Activated CD8-positive, alpha-beta memory T cell treated with anti-CD3 and anti-CD28 coated beads for 36 hours (primary cell): ENCODE measurements around the gene PPIE. TPM values are rescaled to one million over a fixed set of nuclear protein-coding genes. Genes with fewer than 3 reads are reported as not detected.
"Not testable (repeated sequence)": the region's sequence is repeated elsewhere in the genome, so short reads cannot be mapped to it uniquely, and the experiment has no call there.

Source experiments
- CTCF ChIA-PET: fragments of 350-600 bp; sonication (Branson Sonifier 250); formaldehyde crosslinking; loops from one replicate; lab custom pipeline; 2021; ENCODE audit warnings: antibody characterized with exemption; lab: Charles Lee
- POLR2A ChIA-PET: fragments of 350-600 bp; sonication (Branson Sonifier 250); formaldehyde crosslinking; loops from one replicate; lab custom pipeline; 2021; ENCODE audit warnings: antibody characterized with exemption; lab: Charles Lee
- total RNA-seq, 2 experiments: library from RNA; stranded (reverse); gene quantifications; one replicate each; pipeline ENCODE4 v1.2.3, GENCODE V29; 2021

Gene PPIE
- total RNA-seq, 2 experiments from 2014 or later: 62.9 to 66.0 TPM

DNA sequence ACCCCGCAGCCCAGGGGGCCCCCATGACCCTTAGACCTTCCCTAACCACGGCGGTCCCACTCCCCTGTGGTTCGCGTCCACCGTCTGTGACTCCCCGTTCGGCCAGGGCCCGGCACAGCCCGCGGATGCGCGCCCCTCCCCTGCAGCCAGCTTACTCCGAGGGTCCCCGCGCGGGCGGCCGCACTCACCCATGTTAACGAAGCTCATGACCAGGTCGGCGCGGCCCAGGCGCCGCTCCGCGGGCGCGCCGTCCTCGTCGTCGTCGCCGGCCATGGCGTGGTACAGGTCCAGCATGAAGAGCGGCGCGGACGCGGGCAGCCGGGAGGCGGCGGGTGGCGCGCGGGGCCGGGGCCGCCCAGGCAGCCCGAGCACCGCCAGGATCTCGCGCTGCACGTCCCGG is 49.3 kb downstream of the PPIE start:
- POLR2A ChIA-PET: not testable (repeated sequence)
- CTCF ChIA-PET: interaction anchor here (2.5 kb wide), 1 partner anchor 11 kb away, joined by 9 read pairs; no protein-coding TSS in a partner anchor

DNA sequence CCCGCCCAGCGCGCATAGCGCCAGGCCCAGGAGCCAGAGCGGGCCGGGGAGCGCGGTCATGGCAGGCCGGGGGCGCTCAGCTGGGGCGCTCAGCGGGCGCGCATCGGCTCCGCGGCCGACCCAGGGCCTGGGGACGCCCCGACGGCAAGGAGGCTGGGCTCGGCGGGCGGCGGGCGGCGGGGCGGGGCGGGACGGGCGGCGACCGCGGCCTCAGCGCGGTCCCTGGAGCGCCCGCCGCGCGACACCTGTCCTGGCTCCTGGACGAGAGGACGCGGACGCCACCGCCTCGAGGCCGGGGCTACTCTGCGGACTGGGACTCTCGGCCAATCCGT is 49.7 kb downstream of the PPIE start:
- ChIA-PET CTCF (interaction anchor here (2.9 kb wide), 1 partner anchor 11 kb away, joined by 19 read pairs; no protein-coding TSS in a partner anchor), POLR2A (interaction anchor here (1.5 kb wide), 1 partner anchor 11 kb away, joined by 20 read pairs; no protein-coding TSS in a partner anchor)

DNA sequence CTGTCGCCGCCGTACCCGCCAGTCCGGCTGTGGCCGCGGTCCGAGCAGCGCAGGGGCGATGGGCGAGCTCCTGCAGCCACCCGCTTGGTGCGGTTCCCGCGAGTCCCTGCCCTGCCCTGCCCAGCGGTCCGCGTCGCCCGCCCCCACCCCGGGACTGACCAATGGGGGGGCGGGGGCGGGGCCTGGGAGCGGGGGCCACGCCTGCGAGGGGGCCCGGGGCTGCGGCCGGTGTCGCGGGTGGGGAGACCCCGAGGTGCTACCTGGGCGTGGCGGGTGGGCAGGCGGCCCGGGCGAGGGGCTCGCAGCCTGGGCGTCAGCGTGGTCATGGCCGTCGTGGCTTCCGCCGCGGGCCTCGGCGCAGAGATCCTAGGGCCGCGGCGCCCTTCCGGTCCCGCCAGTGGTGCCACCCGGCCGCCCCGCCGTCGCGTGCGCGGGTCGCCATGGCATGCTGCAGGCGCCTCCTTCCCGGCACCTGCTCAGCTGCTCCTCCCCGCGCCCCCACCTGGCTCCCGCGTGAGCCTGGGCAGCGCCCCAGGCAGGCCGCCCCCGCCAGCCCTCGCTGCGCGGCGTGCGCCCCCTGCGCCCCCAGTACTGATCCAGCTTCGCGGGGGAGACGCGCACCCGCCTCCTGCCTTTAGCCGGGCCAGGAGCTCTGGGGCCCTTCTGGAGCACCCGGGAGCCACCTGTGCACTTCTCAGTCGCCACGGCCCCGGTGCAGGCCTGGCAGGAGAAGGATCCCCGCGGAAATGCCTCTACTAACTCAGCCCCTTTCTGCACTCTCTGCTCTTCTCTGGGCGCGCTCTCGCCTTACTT is 50.3 kb downstream of the PPIE start, which contains the start of gene BMP8B:
Gene BMP8B (minus strand): TSS at position 108 of the 813 bp plus-strand sequence. CDS start 380 bp downstream, outside the sequence.
- CTCF ChIA-PET: interaction anchor here (0.6 to 2.9 kb wide), 2 partner anchors 10 to 92 kb away, joined by 3 to 19 read pairs; no protein-coding TSS in a partner anchor
- POLR2A ChIA-PET: interaction anchor here (0.5 to 1.5 kb wide), 2 partner anchors 9 to 10 kb away, joined by 4 to 20 read pairs; no protein-coding TSS in a partner anchor

DNA sequence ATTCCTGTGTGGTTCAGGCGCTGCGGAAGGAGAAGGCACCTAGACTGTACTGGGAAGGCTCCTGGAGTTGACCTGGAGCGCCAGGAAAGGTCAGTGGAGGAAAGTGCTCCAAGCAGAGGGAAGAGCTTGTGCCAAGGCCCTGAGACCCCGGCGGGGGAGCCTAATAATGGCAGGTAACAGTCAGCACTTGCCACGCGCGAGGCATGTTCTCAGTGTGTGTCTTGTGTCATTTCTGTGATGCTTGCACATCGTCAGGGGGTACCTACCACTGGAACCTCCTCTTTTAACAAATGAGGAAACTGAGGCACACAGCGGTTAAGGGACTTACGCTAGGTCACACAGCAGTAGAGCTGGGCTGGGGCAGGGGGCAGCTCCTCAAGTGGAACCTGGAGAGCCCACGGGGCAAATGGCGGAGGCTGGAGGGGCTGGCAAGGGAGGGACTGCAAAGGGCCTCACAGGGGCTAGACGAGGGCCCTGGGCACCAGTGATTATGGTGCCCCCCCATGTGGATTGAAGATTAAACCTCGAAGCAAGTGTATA is 51.0 kb downstream of the PPIE start:
- POLR2A ChIA-PET: interaction anchor here (1.5 kb wide), 1 partner anchor 9 kb away, joined by 20 read pairs; no protein-coding TSS in a partner anchor
- CTCF ChIA-PET: interaction anchor here (0.6 to 2.9 kb wide), 2 partner anchors 9 to 91 kb away, joined by 3 to 19 read pairs; no protein-coding TSS in a partner anchor

DNA sequence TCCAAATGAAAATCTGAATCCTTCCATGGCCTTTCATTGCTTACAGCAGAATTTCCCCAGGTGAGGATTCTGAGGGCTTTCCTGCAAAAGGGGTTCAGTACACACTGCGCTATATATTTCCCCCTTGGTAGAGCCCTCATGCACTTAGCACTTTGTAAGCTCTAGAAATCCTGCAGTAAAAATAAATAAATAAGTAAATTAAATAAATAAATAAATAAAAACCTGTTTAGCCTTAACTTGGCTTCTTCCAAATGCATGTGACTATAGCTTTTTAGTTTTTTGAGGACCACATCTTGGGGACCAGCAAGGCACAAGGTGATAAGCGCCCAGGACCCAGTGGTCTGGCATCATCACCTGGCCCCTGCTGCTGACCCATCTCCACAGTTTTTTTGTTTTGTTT is 53.2 kb downstream of the PPIE start:
- ChIA-PET CTCF (no interaction called here), POLR2A (no interaction called here)

DNA sequence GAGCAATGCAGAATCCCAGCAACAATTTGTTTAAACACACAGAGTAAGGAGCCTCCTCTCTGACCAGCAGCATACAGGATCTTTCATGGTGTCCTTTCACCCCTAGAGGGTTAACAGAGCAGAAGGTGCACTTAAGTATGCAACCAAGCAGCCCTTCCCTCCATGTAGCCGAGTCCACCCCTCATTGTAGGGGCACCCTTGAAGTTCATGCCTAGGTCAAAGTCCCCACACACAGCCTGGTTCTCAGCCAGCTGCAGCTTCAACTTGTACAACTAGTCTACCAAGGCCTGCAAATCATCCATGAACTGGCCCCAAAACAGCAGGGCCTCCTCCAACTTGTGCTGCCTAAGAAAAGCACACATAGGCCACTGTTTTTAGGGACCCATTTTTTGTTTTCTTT is 57.0 kb downstream of the PPIE start:
- POLR2A ChIA-PET: no interaction called here
- CTCF ChIA-PET: no interaction called here

DNA sequence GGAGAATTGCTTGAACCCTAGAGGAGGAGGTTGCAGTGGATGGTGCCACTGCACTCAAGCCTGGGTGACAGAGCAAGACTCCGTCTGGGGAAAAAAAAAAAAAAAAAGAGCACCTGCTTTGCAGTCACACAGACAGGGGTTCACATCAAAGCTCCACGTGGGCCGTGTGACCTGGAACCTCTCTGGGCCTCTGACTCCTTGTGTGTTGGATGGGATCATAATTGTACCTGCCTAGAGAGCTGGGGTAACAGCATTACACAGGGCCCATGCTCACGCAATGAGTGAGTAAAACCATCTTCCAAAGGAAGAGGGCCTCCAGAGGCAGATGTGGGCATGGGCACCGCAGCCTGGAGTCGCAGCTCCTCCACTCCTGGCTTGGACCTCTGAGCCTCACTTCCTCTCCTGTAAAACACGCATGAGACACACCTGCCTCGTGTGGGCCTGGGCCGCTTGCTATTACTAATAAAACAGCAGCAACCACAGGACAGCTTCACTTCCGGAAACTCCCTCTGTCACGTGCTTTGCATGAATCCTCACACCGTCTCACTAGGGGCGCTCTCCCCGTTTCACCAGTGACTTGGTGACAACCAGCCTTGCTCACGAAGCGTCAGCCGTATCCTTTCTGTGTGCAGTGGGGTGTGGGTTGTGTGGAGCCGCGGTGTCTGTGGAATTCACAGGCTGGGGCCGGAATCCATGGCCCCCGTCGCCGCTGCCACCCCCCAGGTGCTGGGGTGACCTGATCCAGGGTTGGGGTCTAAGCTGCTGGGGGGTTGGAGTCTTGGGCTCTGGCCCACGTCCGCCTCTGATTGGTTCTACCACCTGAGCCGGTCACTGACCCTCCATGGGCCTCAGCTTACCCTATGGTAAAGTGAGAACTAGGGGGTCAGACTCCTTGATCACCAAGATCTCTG is 60.4 kb downstream of the PPIE start:
- CTCF ChIA-PET: interaction anchor here (0.6 to 2.6 kb wide), 10 partner anchors 10 to 193 kb away, joined by 3 to 19 read pairs (median 3); partner anchors contain the start of genes BMP8B and PPIE
- POLR2A ChIA-PET: interaction anchor here (0.7 to 1.3 kb wide), 4 partner anchors 10 to 207 kb away, joined by 4 to 20 read pairs (median 6); partner anchors contain the start of genes BMP8B and PPIE

DNA sequence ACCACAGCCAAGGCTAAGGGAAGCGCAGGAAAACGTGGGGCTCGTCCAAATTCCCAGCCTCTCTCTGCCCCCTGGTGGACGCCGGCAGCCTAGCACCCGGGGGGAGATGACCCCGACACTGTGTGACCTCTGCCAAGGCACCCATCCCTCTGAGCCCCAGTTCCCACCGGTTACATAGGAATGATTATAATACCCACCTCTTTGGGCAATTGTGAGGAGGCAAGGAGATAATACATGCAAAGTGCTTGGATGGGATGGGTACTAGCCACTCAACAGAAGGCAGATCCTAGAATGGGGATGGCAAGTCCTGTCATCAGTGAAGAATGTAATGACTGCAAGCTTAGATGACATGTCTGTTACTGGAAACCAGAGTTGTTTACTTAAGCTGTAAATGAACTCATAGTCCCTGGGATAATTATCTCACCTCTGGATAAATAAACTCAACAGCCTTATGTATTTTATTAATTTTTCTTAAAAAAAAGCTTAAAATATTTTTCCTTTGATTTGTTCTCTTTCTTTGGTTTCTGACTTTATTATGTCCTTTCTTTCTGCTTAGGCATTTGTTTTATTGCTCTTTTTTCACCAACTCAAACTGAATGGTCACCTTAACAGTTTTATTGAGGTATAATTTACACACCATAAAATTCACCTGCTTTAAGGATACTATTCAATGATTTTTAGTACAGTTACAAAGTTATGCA is 61.2 kb downstream of the PPIE start:
- POLR2A ChIA-PET: interaction anchor here (1.1 kb wide), 1 partner anchor 11 kb away, joined by 20 read pairs; the partner anchor contains the start of gene BMP8B
- CTCF ChIA-PET: interaction anchor here (0.6 to 2.6 kb wide), 9 partner anchors 10 to 194 kb away, joined by 3 to 19 read pairs (median 3); partner anchors contain the start of gene BMP8B

DNA sequence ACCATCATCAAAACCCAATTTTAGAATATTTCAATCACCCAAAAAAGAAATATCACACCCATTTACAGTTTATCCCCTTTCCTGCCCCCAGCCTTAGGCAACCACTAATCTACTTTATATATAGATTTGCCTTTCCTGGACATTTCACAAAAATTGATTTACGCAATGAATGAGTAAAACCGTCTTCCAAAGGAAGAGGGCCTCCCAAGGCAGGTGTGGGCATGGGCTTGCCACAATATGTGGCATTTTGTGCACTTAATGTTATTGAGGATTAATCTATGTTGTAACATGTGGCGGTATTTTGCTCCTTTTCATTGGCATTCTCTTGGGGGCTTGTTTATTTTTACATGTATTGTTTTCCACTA is 61.8 kb downstream of the PPIE start:
- POLR2A ChIA-PET: no interaction called here
- CTCF ChIA-PET: interaction anchor here (0.6 to 2.6 kb wide), 6 partner anchors 11 to 194 kb away, joined by 3 to 19 read pairs (median 3); partner anchors contain the start of gene BMP8B

DNA sequence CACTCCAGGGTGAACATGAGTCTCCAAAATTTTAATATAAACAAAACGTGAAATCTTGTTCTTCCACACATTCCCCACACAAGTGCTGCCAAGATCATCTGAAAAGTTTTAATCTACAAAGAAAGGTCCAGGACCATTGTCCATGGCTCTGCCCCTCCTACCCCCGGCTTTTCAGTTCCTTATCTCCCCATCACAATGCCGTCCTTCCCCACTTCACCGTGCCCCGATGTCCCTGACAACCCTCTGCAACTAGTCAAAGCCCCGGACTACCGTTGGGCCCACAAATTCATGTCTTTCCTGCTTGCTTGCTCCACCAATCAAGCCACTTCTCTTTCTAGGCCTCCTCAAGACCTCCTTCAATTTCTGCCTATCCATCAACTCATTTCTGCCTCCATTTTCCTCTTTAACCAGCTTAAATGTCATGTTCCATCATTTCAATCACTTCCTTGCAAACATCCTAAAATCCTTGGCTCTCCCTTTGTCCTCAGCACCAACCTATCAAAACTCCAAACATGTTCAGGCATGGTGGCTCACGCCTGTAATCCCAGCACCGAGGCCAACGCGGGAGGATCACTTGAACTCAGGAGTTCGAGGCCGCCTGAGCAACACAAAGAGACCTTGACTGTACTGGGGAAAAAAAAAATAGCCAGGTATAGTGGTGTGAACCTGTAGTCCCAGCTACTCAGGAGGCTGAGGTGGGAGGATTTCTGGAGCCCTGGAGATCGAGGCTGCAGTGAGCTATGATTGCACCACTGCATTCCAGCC is 64.0 kb downstream of the PPIE start:
- ChIA-PET POLR2A (no interaction called here), CTCF (interaction anchor here (0.7 kb wide), 3 partner anchors 33 to 131 kb away, joined by 3 read pairs; partner anchors contain the start of gene NT5C1A)

DNA sequence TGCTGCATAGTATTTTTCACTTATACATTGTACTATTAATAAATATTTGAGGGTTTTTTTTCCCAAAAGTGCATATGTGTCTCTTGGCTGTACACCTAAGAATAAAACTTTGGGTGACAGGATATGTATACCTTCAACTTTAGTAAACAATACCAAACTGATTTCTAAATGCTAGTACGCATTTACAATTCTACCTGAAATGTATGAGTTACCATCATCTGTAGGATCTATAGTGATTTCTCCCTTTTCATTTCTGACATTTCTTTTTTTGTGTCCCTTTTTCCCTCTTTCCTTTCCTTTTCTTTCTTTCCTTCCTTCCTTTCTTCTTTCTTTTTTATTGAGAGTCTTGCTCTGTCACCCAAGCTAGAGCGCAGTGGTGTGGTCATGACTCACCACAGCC is 66.7 kb downstream of the PPIE start:
- ChIA-PET CTCF (no interaction called here), POLR2A (no interaction called here)

DNA sequence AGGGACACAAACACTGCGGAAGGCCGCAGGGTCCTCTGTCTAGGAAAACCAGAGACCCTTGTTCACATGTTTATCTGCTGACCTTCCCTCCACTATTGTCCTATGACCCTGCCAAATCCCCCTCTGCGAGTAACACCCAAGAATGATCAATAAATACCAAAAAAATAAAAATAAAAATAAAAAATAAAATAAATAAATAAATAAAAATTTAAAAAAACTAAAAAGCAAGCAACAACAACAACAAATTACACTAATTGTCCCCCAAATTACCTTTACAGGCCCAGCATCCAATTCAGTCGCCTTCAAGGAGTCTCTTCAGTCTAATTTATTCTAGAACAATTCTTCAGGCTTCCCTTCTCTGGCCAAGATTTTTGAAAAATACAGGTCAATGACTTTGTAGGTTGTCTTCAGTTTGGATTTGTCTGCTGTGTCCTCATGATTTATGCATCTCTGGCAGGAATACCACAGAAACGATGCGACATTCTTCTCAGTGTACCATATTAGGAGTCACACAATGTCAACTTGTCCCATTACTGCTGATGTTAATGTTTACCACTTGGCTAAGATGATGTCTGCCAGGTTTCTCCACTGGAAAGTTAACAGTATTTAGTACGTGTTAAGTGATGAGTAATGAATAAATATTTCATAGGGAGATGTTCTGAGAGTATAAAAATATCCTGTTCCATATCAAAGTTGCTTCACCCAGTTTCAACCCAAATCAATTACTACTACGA is 70.3 kb downstream of the PPIE start:
- CTCF ChIA-PET: no interaction called here
- POLR2A ChIA-PET: no interaction called here

DNA sequence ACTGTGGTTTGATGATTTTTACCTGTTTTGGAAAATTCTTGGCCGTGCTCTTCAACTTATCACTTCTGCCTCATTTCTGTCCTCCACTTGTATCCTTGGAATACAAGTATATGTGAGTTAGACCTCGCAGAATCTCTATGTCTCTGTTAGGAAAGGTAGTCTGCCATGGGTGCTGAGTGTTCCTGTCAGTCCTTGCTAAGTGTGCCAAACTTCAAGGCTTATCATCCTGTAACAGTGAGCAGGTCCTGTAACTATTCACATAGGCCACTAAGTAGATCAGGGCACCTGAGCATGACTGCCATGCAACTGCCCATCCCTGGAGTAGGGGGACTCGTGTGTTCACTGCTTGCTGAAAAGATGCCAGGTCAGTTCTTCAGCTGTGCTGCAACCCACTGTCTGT is 74.2 kb downstream of the PPIE start:
- CTCF ChIA-PET: no interaction called here

More for the DNA sequence above, 74.2 kb downstream of the PPIE start:
- POLR2A ChIA-PET: no interaction called here
